GM21576 (cell line): ENCODE data around the gene PLXNB2.

ENCODE experiments used
- ATAC-seq: cut with Tn5 transposase; IDR thresholded peaks from one replicate; pipeline ENCODE4 v1.9.1; 2021; ENCODE audit warnings: mild to moderate bottlenecking, moderate library complexity; ENCODE audit not compliant: unreplicated experiment

PLXNB2 gene

DNA sequence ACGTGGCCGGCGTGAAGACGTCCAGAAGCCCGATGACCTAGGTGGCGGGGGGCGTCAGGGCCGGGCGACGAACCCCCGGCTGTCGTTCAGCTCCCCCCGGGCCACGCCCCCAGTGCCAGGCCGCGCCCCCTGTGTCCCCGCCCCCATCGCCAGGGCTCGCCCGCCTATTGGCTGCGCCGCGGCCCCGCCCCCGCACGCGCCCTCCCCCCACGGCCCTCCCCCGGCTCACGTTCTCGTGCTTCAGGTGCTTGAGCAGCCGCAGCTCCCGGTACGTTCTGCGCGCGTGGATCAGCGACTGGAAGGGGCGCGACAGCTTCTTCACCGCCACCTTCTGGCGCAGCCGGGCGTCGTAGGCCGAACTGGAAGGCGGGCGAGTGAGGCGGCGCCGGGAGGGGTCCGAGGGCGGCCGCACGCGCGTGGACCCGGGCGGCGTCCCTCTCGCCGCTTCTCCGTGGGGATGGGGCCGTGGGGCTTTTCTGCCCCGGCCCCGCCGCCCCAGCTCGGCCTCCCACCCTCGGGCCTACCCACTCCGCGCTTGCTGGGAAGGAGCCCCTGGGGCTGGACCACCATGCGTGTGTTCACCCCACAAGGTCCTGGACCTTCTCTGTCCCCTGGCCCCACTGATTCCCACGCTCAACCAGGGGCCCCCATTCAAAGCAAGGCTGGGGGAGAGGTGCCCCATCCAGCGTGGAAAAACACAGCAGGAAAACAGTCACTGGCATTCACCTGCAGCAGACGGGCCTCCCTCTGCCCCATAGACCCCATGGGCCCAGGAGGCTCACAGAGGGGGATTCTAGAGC, 39.7 kb downstream of the PLXNB2 start:
- no peak for ATAC-seq

DNA sequence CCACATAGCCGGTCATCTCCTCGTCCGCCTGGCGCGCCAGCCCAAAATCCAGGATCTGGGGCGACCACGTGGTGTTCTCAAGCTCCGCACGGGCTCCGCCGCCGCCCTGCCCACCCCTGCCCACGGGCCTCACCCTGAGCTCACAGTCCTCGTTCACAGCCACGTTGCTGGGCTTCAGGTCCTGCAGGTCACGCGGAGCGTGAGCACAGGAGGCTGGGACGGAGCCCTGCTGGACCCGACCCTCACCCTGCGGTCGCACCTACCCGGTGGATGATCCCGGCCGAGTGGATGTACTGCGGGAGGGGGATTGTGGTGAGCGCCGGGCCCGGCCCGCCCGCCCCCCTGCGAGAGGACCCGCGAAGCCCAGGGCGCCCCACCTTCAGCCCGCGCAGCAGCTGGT, 40.5 kb downstream of the PLXNB2 start:
- no peak for ATAC-seq

DNA sequence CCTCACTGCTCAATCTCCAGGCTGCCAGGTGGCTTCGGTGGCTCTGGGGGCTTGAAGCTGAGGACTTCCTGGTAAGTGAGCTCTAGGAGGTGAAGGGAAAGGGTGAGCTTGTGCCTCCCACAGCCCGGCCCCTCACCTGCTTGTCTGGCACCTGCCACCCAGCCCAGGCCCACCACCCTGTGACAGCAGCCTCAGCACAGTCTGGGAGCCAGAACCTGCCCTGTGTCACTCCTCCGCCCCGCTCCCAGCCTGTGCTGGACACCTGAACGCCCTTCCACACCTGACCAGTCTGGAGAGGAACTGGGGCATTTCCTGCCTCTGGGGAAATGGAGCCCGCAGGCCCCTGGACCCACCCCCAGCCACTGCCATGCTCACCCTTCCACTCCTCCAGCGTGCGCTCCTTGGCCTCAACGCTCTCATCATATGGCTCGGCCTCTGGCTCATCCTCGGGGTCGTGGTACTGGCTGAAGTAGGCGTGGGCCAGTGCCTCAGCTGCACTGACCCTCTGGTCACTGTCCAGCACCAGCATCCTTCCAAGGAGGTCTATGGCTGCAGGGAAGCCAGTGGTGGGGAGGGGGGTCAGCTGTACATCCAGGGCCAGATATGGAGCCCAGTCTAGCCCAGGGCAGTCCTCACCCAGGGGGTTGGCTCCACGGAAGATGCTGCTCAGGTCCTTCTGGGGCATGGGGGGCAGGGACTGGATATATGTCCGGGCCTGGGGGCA, 42.3 kb downstream of the PLXNB2 start:
- ATAC-seq: no peak

DNA sequence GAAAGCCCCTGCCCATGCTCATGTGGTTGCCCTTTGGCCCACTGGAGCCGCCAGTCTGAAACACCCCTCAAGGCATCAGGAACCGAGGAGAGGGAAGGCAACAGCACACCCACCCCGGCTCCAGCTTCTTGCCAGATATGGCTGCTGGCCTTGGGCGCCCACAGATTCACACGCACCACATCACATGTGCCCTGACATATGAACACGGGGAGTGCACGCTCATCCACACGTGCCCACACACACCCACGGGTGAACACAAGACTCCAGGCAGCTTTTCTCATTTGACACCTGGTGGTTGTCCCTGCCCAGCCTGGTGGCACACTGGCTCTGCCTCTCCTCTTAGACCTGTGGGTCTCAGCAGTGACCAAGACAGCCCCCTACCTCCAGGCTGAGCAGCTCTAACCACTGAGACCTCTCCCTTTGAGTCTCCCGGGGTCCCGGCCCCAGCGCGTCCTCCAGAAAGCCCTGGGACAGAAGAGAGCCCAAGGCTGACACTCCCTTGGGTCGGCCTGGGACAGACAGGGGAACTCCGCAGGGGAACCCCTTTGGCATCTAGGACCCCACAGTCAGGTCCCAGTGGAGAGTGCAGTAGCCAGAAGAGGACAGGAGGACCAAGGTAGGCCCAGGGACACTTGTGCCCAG, 43.2 kb downstream of the PLXNB2 start:
- no peak for ATAC-seq

DNA sequence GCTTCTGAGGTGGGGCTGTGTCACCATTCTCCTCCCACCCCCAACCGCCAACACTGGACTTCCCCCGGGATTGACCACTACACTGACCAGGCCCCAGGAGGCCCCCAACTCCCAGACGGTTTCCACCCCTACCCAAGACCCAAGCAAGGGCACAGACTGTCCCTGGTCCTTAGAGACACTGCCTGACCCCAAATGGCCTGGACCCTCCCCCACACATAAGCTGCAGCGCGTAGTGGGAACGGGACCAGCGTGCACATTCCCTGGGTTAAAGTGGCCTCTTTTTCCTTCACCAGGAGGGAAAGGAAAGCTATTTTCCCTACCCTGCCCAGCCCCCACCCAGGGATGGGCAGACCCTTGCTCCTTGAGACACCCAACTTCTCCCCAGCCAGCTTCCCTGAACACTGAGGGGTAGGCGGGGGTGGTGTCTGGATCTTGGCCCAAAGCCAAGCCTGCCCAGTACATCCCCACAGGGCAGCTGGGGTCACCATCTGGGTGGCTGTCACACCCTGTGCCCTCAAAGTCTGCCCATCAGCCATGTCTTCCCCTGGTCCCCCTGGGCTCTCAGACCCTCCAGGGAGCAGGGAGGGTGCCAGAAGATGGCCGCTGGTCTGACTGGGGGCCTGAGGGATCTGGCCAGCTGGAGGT, 44.4 kb downstream of the PLXNB2 start:
- ATAC-seq: no peak

DNA sequence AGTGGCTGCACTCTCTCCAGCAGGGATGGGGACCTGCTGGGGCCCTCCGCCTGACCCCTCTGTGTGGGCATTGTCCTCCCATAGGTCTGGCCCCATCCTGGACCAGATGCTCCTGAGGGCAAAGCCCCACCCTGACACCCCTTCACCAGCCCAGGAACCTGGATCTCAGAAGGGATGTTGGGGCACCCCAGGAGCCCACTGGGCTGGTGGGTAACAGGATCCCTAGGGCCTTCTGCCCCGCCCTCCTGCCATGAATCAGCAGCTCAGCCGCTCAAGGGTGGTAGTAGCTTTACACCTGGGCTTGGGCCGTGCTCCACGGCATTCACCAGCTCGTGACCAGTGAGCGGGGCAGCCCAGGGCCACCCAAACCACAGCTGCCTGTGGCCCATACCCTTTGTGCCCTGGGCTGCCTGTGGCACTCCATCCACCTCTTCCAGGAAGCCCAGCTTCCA, 45.0 kb downstream of the PLXNB2 start:
- ATAC-seq: no peak

DNA sequence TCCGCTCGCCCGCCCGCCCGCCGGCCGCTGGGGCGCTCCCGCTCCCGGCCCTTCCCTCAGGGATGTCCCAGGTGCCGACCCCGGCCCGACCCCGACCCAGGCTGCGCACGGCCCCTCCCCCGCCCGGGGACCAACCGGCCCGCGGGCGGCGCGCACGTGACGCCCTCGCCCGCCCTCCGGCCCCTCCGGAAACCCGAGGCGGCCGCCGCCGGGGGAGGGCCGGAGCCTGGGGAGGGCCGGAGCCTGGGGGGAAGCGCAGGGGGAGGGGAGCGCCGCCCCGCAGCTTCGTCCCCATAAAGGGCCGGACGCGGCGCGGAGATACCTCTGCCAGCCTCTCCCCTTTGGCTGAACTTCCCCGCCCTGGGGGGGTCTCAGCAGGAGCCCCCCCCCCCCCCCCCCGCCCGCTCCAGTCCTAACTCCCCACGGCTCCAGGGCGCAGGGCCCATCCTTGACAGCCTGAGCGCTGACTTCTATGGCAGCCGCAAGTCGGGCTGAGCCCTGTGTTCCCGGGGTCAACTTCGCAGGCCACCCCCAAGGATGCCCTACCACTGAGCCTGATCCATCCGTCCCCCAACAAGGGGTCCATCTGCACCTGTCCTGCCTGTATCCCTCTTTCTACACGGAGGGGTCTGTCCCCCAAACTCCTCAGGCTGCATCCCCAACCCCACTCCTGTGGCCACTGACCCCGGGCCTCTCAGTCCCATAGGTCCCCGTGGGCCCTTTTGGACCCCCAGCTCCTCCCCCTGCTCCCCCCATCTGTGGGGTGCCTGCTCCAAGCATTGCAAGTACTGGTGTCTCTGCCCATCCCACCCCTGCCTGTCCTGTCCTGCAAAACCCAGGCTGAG, 45.6 kb downstream of the PLXNB2 start, which contains the start of gene MAPK12:
TSS of gene MAPK12 (minus strand) at position 69 of the 845 bp plus-strand sequence. CDS start 174 bp downstream, outside the sequence.
- no peak for ATAC-seq

DNA sequence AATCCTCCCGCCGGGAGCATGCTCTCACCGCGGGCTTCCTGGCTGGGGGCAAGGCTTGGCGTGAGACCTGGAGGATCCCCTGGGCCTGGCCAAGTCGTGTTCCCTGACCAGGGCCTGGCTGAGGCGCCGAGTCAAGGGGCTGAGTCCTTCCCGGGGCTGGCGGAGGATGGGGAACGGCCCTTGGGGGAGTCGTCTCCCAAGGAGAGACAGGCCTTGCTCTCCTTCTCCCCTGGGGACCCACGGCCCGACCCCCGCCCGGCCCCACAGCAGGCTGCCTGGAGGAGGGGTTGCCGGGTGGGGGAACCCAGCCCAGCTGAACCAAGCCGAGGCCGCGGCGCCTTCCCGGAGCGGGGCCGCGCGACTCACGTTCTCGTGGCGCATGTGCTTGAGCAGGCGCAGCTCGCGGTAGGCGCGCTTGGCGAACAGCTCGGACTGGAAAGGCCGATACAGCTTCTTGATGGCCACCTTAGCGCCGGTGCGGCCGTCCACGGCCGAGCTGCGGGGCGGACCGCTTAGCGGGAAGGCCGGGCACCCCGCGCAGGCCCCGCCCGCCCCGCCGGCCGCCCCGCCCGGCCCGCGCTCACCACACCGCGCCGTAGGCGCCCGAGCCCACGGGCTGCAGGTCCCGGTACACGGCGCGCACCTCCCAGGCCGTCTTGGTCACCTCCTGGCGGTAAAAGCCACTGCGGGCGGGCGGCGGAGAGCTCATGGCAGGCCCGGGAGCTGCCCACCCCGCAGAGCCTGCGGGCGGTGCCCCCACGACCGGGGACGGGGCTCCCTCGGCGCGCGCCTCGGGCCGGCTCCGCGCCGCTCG, 46.4 kb downstream of the PLXNB2 start:
- no peak for ATAC-seq

DNA sequence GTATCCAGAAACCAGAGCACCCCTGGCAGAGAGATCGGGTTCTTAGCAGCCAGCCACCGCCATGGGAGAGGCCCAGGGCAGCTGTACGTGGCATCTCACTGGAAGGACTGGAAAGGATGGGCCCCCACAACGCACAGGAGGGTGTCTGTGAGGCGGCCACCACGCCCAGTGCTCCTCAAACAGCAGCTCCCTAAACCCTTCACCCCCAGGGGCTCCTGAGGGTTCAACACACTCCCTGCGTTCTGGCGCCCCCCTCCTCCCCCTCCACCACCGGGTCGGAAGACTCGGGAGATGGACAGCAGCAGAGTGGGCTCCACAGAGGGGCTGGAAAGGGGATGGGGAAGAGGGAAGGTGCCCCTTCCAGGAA, 47.0 kb downstream of the PLXNB2 start:
- no peak for ATAC-seq

DNA sequence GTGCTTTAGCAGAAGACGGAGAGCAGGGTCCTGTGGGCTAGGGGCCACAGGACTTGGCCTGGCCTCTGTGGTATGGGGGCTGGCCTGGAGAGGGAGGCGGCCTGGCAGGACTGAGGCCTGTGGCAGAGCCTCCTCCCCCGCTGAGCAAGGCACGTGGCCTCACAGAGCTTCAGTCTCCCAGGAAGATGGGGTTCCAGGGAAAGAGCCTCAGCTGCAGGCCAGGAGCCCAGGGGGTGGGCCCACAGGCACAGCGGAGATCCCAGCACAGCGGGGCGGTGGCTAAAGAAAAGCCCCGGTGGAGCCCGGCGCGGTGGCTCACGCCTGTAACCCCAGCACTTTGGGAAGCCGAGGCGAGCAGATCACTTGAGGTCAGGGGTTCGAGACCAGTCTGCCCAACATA, 48.1 kb downstream of the PLXNB2 start:
- no peak for ATAC-seq

DNA sequence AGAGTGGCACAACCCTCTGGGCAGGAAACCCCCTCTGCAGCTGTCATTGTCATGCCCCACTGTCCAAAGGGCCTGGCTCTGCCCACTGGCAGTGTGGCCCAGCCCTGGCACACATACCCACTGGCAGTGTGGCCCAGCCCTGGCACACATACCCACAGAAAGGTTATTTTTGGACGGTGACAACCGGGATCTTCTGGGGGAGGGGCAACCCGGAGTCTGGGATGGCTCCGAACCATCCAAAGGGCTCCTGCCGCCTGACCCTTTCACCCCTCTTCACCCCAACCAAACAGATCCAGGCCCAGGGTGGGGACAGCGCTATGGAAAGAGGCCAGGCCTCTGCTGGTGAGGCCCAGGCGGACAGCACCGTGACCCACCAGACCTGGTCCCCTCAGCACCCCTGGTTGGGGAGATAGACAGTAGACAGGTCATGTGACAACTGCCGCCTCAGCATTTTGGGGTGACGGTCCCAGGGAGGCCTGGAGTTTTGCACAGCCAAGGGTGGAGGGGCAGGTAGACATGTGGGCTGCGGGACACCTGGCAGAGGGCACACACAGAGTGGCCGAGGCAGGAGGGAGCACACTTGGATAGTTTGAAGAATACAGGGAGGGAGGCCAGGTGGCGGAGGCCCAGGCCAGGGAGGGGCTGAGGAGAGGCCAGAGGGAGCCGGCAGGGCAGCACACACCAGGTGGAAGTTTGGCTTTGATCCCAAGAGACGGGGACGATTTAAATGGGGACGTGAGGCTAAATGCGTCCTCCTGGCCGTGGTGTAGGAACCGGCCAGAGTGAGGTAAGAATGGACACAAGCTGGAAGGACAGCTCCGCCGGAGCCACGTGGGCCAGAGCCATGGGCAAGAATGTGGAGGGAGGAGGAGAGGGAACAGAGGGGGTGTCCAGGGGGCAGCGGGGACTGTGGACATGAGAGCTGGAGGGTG, 48.8 kb downstream of the PLXNB2 start:
- ATAC-seq: no peak

DNA sequence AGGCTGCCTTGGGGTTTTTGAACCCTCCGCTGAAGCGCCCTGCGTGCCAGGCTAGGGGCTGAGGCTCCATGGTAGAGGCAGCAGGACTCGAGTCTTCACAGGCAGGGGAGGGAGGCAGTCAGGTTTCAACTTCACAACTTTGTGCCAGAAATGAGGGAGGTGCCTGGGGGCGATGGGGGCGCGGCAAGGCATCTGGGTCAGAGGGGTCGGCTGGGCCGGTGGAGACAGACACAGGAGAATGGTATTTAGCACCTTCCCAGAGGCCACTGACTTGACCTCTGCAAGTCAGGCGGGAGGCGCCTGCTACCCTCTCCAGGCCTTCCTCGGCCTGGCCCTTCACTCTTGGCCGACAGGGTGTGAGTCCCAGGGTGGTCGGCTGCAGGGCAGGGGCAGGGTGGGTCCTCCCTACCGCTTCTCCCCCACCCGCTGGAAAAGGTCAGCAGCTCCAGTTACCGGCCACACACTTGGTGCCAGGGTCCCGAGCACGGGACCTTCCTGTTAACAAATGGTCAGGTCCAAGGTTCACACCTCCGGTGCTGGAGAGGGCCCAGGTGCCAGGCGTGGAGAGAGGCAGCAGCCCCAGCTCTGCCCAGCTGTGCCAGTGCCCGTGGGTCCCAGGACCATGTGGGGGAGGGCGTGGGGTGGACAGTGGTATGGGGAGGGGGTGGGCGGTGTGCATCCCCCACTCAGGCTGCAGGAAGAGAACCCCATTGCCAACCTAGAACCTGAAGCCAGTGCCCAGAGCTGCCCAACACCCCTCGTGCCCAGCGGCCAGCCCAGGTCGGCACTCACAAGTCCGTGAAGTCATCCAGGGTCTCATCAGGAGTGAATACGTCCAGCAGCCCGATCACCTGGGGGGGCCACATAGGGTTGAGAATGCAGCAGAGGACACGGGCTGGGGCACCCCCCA, 49.7 kb downstream of the PLXNB2 start:
- ATAC-seq: no peak

DNA sequence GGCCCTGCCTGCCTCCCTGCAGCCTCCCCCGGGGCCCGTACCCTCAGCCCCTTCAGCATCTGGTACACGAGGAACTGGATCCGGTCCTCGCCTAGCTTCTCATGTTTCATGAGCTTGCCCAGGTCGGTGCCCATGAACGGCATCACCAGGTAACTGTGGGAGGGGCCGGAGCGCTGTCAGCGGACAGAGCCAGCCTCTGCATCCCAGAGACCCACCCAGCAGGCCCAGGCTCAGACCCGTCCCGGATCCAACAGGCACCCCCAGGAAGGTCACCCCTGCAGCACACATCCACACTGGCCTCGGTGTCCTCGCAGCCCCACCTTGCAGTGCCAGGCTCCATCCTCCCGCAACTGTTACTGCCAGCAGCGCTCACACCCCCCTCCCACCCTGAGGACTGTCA, 50.4 kb downstream of the PLXNB2 start:
- ATAC-seq: no peak

DNA sequence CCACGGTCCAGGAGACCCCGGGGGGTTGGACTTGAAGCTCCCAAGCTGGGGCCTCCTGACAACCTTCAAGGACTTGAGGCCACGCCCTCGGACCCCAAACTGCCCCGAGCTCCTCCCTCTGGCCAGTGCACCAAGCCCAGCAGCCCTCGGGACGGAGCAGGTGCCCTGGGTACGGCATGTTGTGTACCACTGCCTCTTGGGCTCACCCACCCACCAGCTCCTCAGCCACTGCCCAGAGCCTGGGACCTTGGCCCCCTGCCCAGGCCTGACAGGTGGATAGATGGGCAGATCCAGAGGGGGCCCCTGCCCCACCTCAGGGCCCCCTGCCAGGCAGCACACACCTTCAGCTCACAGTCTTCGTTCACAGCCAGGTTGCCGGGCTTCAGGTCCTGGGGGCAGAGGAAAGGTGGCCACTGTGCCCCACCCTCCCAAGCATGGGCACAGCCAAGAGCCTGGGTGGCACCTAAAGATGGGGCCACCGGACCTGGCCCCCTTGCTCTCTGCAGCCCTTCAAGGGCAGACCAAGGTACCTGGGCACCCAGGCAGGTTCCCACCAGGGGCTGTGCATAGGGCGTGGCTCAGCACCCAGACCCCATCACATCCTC, 51.1 kb downstream of the PLXNB2 start:
- ATAC-seq: no peak

DNA sequence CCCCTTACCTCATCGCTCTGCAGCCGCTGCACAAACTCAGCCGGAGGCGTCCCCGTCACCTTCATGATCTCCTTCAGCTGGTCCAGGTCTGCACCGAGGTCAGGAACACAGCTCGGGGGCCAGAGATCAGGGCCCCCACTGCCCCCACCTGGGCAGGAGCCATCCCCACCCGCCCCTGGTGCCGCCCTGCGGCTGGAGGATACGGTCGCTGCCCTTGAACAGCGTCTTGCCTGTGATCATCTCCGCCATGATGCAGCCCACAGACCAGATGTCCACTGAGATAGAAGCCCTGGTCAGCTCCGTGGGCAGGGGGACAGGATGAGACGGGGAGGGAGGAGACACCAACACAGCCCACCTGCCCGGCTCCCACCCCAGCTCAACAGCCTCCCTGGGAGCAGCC, 51.8 kb downstream of the PLXNB2 start:
- no peak for ATAC-seq

DNA sequence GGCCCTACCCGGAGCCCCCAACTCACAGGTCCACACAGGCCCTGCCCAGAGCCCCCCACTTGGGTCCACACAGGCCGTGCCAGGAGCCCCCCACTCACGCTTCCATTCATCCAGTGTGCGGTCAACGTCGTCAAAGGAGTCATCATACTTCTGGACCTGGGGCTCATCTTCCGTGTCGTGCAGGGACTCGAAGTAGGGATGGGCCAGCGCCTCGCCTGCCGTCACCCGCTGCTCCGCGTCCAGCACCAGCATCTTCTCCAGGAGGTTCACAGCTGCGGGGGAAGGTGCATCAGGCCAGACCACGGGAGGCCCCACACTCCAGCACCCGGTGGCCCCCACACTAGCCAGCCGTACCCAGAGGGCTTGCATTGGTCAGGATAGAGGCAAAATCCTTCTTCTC, 52.3 kb downstream of the PLXNB2 start:
- ATAC-seq: no peak

DNA sequence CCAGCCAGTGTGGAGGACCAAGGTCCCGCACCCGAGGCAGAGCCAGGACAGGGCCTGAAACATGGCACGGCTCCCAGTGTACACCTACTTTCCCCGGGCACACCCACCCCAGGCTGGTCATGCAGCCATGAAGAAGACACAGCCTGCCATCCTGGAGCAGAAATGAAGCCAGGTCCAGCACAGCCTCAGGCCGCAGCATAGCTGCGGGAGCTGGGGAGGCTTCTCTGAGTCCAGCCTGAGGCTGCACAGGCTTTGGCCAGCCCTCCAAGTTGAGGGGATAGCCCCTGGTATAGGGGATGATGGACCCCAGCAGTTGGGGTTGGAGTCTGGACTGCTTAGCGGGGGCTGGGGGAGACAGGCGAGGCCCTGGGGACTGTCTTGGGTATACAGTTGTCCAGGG, 53.5 kb downstream of the PLXNB2 start:
- no peak for ATAC-seq
